GM12891 (cell line): ENCODE results near the gene TCF15.

Experiments used
- DNase-seq: peaks from one replicate; pipeline ENCODE4 v3.0.0; 2011; ENCODE audit warnings: low spot score; ENCODE audit not compliant: insufficient read length
- FAIRE-seq: peaks from 2 replicates; lab custom pipeline; 2011; peaks lifted over from hg19 to GRCh38; lab: Jason Lieb, UNC
- PAX5 ChIP-seq: IDR thresholded peaks from 2 replicates; pipeline ENCODE4 v1.6.1; 2011; ENCODE audit warnings: low read length, moderate library complexity, mild to moderate bottlenecking; ENCODE audit not compliant: insufficient read depth, severe bottlenecking
- POLR2A ChIP-seq: IDR thresholded peaks from 2 replicates; pipeline ENCODE4 v1.6.1; 2011; ENCODE audit warnings: low read depth, low read length, control low read depth
- POLR2AphosphoS5 ChIP-seq: IDR thresholded peaks from 2 replicates; pipeline ENCODE4 v1.6.1; 2011; ENCODE audit warnings: low read depth, low read length, control low read depth
- POU2F2 ChIP-seq: IDR thresholded peaks from 2 replicates; pipeline ENCODE4 v1.6.1; 2011; ENCODE audit warnings: low read depth, mild to moderate bottlenecking, control low read depth, low read length, moderate library complexity
- SPI1 ChIP-seq: IDR thresholded peaks from 2 replicates; pipeline ENCODE4 v1.6.1; 2011; ENCODE audit warnings: low read depth, low read length, control low read depth
- TAF1 ChIP-seq: IDR thresholded peaks from 2 replicates; pipeline ENCODE4 v1.6.1; 2011; ENCODE audit warnings: low read depth, low read length, control low read depth

TCF15 gene

DNA sequence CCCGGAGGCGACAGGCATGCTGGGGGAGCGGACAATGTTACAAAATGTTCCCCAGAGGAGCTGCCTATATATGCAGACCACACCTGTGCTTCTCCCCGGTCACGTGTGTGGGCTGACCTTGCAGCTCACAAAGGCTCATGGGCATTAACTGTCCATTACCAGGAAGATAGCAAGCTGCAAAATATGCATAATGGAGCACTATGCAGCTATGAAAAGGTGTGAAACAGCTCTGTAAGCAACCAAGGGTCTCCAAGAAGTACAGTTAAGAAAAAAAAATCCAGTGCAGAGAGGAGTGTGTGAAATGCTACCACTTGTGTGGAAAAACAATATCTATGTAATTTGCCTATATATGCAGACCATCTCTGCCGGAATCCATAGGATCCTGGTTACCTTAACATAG lies 9.4 kb downstream of the TCF15 start:
- FAIRE-seq, result no peak
- TF ChIP-seq POLR2A, result no peak
- no peak for TF ChIP-seq PAX5
- no peak for TF ChIP-seq POU2F2
- no peak for TF ChIP-seq POLR2AphosphoS5

GRCh38 chr20:600141-600540 lies 10.0 kb downstream of the TCF15 start:
- DNase-seq (no peak), FAIRE-seq (no peak)
- TF ChIP-seq PAX5 (no peak), TAF1 (no peak), SPI1 (no peak), POLR2AphosphoS5 (no peak), POLR2A (no peak), POU2F2 (no peak)

More for the DNA sequence above, 9.4 kb downstream of the TCF15 start:
- no peak for DNase-seq

GRCh38 chr20:598133-598850 lies 11.8 kb downstream of the TCF15 start:
- FAIRE-seq, result no peak
- TF ChIP-seq SPI1 (no peak), POU2F2 (no peak), TAF1 (no peak), POLR2A (no peak), POLR2AphosphoS5 (no peak), PAX5 (no peak)

DNA sequence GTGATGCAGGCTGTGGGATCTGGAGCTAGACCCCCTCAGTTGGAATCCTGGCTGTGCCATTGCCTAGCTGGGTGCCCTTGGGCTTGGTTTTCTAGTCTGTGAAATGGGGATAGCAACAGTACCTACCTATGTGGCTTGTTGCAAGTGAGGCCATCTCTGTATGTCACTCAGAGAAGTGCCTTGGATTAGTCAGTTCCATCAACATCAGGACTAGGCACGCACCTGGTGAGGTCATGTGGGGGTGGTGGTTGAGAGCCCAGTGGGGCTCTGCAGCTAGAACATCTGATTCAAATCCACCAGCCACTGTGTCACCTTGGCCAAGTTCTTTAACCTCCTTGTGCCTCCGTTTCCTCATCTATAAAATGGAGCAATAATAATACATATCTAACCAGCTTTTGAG lies 12.5 kb downstream of the TCF15 start:
- no peak for TF ChIP-seq SPI1
- TF ChIP-seq POU2F2, result no peak
- no peak for TF ChIP-seq POLR2AphosphoS5
- no peak for TF ChIP-seq TAF1
- no peak for TF ChIP-seq PAX5
- TF ChIP-seq POLR2A, result no peak
- DNase-seq (no peak), FAIRE-seq (no peak)

More at GRCh38 chr20:598133-598850, 11.8 kb downstream of the TCF15 start:
- no peak for DNase-seq

DNA sequence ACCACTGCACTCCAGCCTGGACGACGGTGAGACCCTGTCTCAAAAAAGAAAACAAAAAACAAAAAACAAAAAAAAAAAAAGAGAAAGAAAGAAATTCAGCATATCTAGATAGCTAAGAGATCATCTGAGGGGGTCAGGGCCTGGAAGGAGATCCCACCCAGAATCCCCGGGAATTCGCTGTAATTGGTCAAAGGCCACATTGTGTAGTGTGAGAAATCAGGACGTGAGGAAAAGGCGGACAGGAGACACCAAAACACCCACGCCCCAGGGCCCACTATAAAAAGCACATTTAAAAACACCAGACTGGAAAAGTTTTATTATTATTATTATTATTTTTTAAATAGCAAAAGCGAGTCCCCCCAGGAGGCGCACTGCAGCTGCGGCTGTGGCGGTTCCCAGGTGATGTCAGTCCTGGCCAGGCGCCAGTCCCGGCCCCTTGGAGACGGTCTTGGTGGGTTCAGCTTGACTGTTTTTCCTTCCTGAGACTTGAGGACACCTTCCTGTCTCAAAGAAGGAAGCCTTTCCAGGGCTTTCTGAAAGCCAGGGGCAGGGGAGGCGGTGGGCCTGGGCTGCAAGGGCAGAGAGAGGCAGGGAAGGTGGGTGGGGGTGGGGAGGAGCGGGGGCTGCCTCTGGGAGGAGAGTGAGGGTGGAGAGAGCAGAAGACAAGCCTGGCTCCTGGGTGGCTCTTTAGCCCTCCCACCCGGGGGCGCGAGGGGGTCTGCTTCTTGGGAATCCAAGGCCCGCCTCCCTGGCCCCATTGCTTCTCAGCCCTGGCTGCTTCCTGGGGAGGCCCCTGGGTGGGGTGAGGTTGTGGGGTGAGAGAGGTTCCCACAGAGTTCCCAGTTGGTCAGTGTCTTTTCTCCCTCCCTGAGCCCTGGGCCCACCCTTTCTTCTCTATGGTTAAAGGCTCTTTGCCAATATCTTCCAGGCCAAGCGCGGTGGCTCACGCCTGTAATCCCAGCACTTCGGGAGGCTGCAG lies 14.5 kb downstream of the TCF15 start:
- FAIRE-seq, result no peak
- no peak for DNase-seq
- TF ChIP-seq POLR2AphosphoS5 (no peak), PAX5 (no peak), SPI1 (no peak), TAF1 (no peak), POU2F2 (no peak), POLR2A (no peak)

DNA sequence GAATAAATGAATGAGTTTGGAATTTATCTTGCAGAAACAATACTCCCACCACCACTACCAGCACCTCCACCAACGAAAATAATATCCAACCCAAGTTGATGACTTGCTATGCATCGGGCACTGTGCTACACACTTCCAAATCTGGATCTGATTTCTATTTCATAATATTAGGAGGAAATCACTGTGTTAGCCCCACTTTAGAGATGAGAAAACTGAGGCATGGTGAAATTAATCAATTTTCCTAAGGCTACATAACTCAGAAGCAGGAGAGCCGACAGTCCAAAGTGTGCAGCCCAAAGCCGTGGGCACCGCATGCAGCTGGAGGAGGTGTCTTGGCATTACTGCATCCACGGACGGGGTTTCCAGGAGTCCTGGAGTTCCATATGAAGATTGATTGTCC lies 17.6 kb downstream of the TCF15 start:
- no peak for FAIRE-seq
- DNase-seq, result no peak
- TF ChIP-seq POLR2AphosphoS5, result no peak
- no peak for TF ChIP-seq SPI1
- TF ChIP-seq TAF1, result no peak
- TF ChIP-seq PAX5, result no peak
- no peak for TF ChIP-seq POU2F2
- no peak for TF ChIP-seq POLR2A

DNA sequence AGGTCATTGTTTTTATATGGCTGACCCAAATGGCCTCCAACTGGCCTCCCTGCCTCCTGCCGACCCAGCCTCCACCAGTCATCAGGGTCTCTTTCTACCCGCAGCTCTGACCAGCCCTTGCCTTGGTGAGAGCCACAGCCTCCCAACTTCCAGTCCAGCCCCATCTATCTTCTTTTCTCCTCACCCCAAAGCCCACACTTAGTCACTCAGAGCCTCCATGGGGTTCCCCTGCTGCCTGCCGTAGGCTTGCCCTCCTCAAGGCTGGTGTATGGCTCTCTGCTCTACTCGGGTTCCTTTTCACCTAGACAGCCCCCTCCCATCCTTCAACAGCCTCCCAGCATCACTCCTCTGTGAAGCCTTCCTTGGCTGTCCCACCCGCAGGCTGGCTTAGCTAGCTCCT lies 18.2 kb downstream of the TCF15 start:
- no peak for TF ChIP-seq POLR2AphosphoS5
- no peak for TF ChIP-seq PAX5
- TF ChIP-seq POLR2A, result no peak
- no peak for TF ChIP-seq SPI1
- TF ChIP-seq POU2F2, result no peak
- TF ChIP-seq TAF1, result no peak
- no peak for DNase-seq
- FAIRE-seq, result no peak

DNA sequence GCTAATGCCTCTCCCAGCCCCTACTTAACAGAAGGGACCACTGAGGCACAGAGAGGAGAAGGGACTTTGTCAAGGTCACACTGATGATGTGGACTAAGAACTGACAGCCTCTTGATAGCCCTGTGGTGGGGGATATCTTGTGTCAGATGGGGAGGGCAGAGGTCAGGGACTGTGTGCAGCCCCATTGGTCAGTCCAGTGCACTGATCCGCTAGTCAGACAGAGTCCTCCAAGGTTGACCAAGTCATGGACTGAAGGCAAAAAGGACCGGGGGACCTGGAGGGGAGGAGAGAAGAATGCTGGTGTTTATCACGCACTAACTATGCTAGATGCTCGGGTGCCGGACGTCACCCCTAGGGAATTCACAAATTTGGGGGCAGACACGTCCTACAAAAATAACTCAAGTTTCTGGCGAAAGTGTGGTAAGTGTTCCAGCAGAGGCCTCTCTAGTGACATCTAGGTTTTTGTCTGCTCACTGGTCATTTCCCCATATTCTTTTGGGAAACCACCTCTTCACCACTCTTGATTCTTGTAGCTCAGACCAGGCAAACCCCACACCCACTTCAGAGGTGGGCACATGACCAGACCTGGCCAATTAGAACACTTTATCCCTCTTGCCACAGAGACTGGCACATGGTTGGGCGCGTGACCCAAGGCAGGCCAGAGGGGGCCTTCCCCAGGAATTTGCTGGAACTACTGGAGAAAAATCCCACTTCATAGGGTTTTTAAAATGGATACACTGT lies 21.0 kb downstream of the TCF15 start:
- 0 out of 2 replicates have a peak, but pooled peaks have one; percentile 17 for TF ChIP-seq SPI1
- no peak for TF ChIP-seq POU2F2
- FAIRE-seq (no peak), DNase-seq (no peak)

DNA sequence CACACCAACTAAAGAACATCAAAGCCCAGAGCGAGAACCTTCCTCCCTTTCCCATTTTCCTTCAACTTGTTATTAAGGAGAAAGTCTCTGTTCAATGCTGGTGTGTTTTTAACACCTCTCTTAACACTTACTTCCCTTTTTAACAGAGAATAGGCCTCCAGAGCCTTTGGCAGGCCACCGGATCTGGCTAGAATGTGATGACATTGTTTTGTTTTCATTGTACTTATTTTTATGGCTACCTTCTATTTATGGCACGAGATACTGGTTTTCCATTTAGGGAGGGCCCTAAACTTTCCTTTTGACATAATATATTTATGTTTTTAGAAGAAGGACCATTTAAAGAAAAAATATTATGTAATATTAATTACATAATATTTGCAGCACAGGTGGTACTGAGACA lies 21.6 kb downstream of the TCF15 start:
- no peak for TF ChIP-seq POLR2AphosphoS5
- no peak for TF ChIP-seq POLR2A
- no peak for TF ChIP-seq SPI1
- TF ChIP-seq TAF1, result no peak
- TF ChIP-seq PAX5, result no peak
- no peak for TF ChIP-seq POU2F2

More for the DNA sequence above, 21.6 kb downstream of the TCF15 start:
- no peak for FAIRE-seq
- no peak for DNase-seq
